HUDEP-2 (cell line): ENCODE measurements around the gene RNFT2.

Source experiments
- DNase-seq, 76 experiments: peaks; one replicate each; lab custom pipeline; 2025; ENCODE audit not compliant: unreplicated experiment in 76 of 76; lab: John Stamatoyannopoulos, UW

RNFT2 gene

GRCh38 chr12:116896411-116896924 is 158.4 kb downstream of the RNFT2 start:
- DNase-seq = no peak

- no peak for DNase-seq
Observed at GRCh38 chr12:116897476-116897875, 159.4 kb downstream of the RNFT2 start.

GRCh38 chr12:116898669-116899068 is 160.6 kb downstream of the RNFT2 start:
- no peak for DNase-seq

- no peak for DNase-seq
Observed at GRCh38 chr12:116901612-116902011, 163.5 kb downstream of the RNFT2 start.
